Activated T-cell treated with anti-CD3 and anti-CD28 coated beads, Interleukin-2, amount 50 U/mL, for 48 hours (primary cell): ENCODE results near the gene ST3GAL5.

Experiments
- DNase-seq, 2 experiments: peaks; one replicate each; pipeline ENCODE4 v3.0.0-alpha.2; 2020

ST3GAL5 gene

GRCh38 chr2:85787282-85787980, 101.4 kb downstream of the ST3GAL5 start:
- no peak for DNase-seq
